Measurements from ENCODE around the gene C1orf35. TPM values are rescaled to one million over a fixed set of nuclear protein-coding genes. Genes with fewer than 3 reads are reported as not detected.
A peak's percentile ranks its signal among the peaks of the same experiment; 100 is the strongest.

C1orf35 gene
- total RNA-seq, 6 donors from 2014 or later, result 12.8 to 34.6 (median 17.8) TPM

- no peak for DNase-seq
- peaks cover 0 to 24% (median 15%) of the 10 kb centered on the region in 4 donors for H3K36me3 ChIP-seq
- TF ChIP-seq EP300 (IDR thresholded peaks at IDR 0.05) (no peak), CTCF (IDR thresholded peaks at IDR 0.05) (no peak)
These were observed 3.1 kb upstream of the C1orf35 start for GRCh38 chr1:228105996-228106799.

GRCh38 chr1:228105270-228105995, 2.3 kb upstream of the C1orf35 start:
- peaks cover 33 to 59% (median 40%) of the 10 kb centered on the region in 4 donors for H3K4me1 ChIP-seq
- TF ChIP-seq EP300 (IDR thresholded peaks at IDR 0.05) (no peak), CTCF (IDR thresholded peaks at IDR 0.05) (no peak), POLR2A (IDR thresholded peaks at IDR 0.05) (no peak), POLR2AphosphoS5 (IDR thresholded peaks at IDR 0.05) (no peak)
- no peaks in the 10 kb centered on the region for H3K9me3 ChIP-seq
- 90 to 92% methylated on average over 4 to 8 of the region's 9 CpGs for WGBS, 2 donors
- H3K27me3 ChIP-seq, result no peaks in the 10 kb centered on the region
- no peak overlapping the region for H3K4me3 ChIP-seq
- H3K27ac ChIP-seq, result no peak overlapping the region
- ATAC-seq (ENCODE audit: low FRiP score in 2 of 2) (no peak), DNase-seq (no peak)
- H3K36me3 ChIP-seq, result peaks cover 3 to 32% (median 19%) of the 10 kb centered on the region in 4 donors

More at GRCh38 chr1:228105996-228106799, 3.1 kb upstream of the C1orf35 start:
- ATAC-seq (ENCODE audit: low FRiP score in 2 of 2), result no peak
- Histone ChIP-seq H3K9me3 (no peaks in the 10 kb centered on the region), H3K27ac (no peak overlapping the region), H3K4me3 (no peak overlapping the region), H3K4me1 (peaks cover 35 to 54% (median 41%) of the 10 kb centered on the region in 4 donors), H3K27me3 (no peaks in the 10 kb centered on the region)
- 85% methylated on average over 8 of the region's 8 CpGs; no CpG with 5 or more reads in 1 of the 2 donors for WGBS, 2 donors

- TF ChIP-seq POLR2A (IDR thresholded peaks at IDR 0.05) (no peak), POLR2AphosphoS5 (IDR thresholded peaks at IDR 0.05) (no peak)
- H3K36me3 ChIP-seq, result peaks cover 3 to 39% (median 25%) of the 10 kb centered on the region in 4 donors
- 73 to 83% methylated on average over 6 of the region's 7 CpGs for WGBS, 2 donors
- no peaks in the 10 kb centered on the region for H3K9me3 ChIP-seq
- no peak for DNase-seq
- peaks cover 28 to 51% (median 33%) of the 10 kb centered on the region in 4 donors for H3K4me1 ChIP-seq
- no peak overlapping the region for H3K4me3 ChIP-seq
- peak overlapping the region in 1 of 4 donors; percentile 19 for H3K27ac ChIP-seq
- no peaks in the 10 kb centered on the region for H3K27me3 ChIP-seq
- no peak for ATAC-seq (ENCODE audit: low FRiP score in 2 of 2)
These were observed 1.6 kb upstream of the C1orf35 start for GRCh38 chr1:228104526-228105269.

GRCh38 chr1:228101994-228102790, 933 bp downstream of the C1orf35 start:
- TF ChIP-seq CTCF (IDR thresholded peaks at IDR 0.05), result peak in 4 of 6 experiments; percentile 23 to 45 (median 28)
- TF ChIP-seq POLR2A (IDR thresholded peaks at IDR 0.05), result no peak
- peak overlapping the region; percentile 83 to 98 (median 88) for H3K4me3 ChIP-seq
- H3K36me3 ChIP-seq, result peaks cover 22 to 57% (median 45%) of the 10 kb centered on the region in 4 donors
- H3K27me3 ChIP-seq, result no peaks in the 10 kb centered on the region
- H3K9me3 ChIP-seq, result no peaks in the 10 kb centered on the region
- DNase-seq (peak; percentile 63 to 88), ATAC-seq (ENCODE audit: low FRiP score in 2 of 2) (peak in 1 of 2 donors; percentile 27)
- peak overlapping the region; percentile 91 to 94 (median 92) for H3K27ac ChIP-seq
- 11 to 17% methylated on average over 15 to 45 of the region's 73 CpGs for WGBS, 2 donors
- H3K4me1 ChIP-seq, result peaks cover 17 to 36% (median 22%) of the 10 kb centered on the region in 4 donors
